ENCODE data around the gene PARD3B.

PARD3B gene

DNA sequence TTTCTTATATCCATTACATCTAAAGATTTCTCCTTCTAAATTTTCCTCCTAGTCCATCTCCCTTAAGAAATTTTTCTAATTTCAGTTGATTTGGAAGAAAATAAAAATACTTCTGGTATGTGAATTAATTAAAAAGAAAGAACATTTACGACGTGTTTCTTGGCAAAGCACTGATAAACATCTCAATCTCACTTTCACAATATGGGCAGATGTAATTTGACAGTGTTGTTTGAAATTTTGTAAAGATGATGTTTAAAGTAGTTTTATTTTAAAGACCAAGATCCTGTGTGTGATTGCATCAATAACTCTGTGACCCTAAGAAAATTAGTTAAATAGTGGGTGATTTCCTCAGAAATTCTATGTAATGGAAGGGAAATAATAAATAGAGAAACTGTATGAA is 510.0 kb downstream of the PARD3B start:
- DNase-seq (ENCODE audit: insufficient read length, low spot score) (no peak), FAIRE-seq (no peak)
- TF ChIP-seq, protein P1, sequence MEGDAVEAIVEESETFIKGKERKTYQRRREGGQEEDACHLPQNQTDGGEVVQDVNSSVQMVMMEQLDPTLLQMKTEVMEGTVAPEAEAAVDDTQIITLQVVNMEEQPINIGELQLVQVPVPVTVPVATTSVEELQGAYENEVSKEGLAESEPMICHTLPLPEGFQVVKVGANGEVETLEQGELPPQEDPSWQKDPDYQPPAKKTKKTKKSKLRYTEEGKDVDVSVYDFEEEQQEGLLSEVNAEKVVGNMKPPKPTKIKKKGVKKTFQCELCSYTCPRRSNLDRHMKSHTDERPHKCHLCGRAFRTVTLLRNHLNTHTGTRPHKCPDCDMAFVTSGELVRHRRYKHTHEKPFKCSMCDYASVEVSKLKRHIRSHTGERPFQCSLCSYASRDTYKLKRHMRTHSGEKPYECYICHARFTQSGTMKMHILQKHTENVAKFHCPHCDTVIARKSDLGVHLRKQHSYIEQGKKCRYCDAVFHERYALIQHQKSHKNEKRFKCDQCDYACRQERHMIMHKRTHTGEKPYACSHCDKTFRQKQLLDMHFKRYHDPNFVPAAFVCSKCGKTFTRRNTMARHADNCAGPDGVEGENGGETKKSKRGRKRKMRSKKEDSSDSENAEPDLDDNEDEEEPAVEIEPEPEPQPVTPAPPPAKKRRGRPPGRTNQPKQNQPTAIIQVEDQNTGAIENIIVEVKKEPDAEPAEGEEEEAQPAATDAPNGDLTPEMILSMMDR (IDR thresholded peaks at IDR 0.05; ENCODE audit: insufficient read depth, missing control alignments), result no peak

- DNase-seq (ENCODE audit: insufficient read length, low spot score) (no peak), FAIRE-seq (no peak)
- TF ChIP-seq, protein P1 (IDR thresholded peaks at IDR 0.05; ENCODE audit: insufficient read depth, missing control alignments), result no peak
These were observed 510.9 kb downstream of the PARD3B start for GRCh38 chr2:205056151-205056561.

- no peak for FAIRE-seq
- TF ChIP-seq, protein P1 (IDR thresholded peaks at IDR 0.05; ENCODE audit: insufficient read depth, missing control alignments), result no peak
- no peak for DNase-seq (ENCODE audit: insufficient read length, low spot score)
These were observed 513.1 kb downstream of the PARD3B start for GRCh38 chr2:205058409-205058808.

GRCh38 chr2:205060269-205060668 is 515.0 kb downstream of the PARD3B start:
- TF ChIP-seq, protein P1 (IDR thresholded peaks at IDR 0.05; ENCODE audit: insufficient read depth, missing control alignments), result no peak
- DNase-seq (ENCODE audit: insufficient read length, low spot score), result no peak
- no peak for FAIRE-seq

- TF ChIP-seq, protein P1 (IDR thresholded peaks at IDR 0.05; ENCODE audit: insufficient read depth, missing control alignments), result no peak
- FAIRE-seq (no peak), DNase-seq (ENCODE audit: insufficient read length, low spot score) (no peak)
These were observed 520.8 kb downstream of the PARD3B start for GRCh38 chr2:205066081-205066480.

GRCh38 chr2:205069928-205070327 is 524.7 kb downstream of the PARD3B start:
- TF ChIP-seq, protein P1 (IDR thresholded peaks at IDR 0.05; ENCODE audit: insufficient read depth, missing control alignments), result no peak
- DNase-seq (ENCODE audit: insufficient read length, low spot score) (no peak), FAIRE-seq (no peak)

DNA sequence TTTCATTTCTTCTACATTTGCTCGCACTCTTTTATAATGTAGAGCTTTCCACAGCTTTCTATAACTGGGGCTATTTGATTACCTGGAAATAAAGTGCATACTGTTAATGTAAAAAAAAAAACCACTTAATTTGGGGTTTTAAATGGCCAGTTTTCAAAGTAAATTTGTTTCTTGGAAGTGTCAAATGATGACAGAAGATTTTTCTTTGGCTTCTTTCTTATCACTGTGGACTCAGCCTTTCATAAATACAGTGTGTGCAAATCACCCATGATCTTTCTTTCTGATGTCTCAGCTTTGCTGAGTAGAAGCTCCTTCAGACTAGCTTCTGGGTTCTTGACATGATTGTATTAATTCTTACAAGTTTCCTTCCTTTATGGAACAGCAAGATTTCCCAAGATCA is 525.6 kb downstream of the PARD3B start:
- no peak for DNase-seq (ENCODE audit: insufficient read length, low spot score)
- no peak for FAIRE-seq
- TF ChIP-seq, protein P1 (IDR thresholded peaks at IDR 0.05; ENCODE audit: insufficient read depth, missing control alignments), result no peak

Data from D721Med (cell line).